Subcutaneous adipose tissue (tissue), 4 donors: ENCODE results near the gene KREMEN2. TPM values are rescaled to one million over a fixed set of nuclear protein-coding genes. Genes with fewer than 3 reads are reported as not detected.

Experiments
- CTCF ChIP-seq: fragments of 450-650 bp; IDR thresholded peaks from one replicate; pipeline ENCODE4 v1.5.1; 2016; ENCODE audit warnings: low read depth, mild to moderate bottlenecking, control low read depth, antibody characterized with exemption, moderate library complexity
- total RNA-seq, 4 donors: library from RNA; depleted of rRNA; stranded (reverse); fragments of >200 nt; gene quantifications; one replicate each; pipeline ENCODE4 v1.1.0, GENCODE V29; 2016

The KREMEN2 gene
- total RNA-seq, 4 donors from 2014 or later, result not detected

- no peak for TF ChIP-seq CTCF
Measured at GRCh38 chr16:2962334-2963073, 1.6 kb upstream of the KREMEN2 start.

GRCh38 chr16:2963074-2963722 lies 877 bp upstream of the KREMEN2 start:
- TF ChIP-seq CTCF, result no peak

- TF ChIP-seq CTCF, result no peak
Measured at GRCh38 chr16:2964475-2965336, 631 bp downstream of the KREMEN2 start.

GRCh38 chr16:2966043-2966807 lies 2.1 kb downstream of the KREMEN2 start:
- no peak for TF ChIP-seq CTCF

DNA sequence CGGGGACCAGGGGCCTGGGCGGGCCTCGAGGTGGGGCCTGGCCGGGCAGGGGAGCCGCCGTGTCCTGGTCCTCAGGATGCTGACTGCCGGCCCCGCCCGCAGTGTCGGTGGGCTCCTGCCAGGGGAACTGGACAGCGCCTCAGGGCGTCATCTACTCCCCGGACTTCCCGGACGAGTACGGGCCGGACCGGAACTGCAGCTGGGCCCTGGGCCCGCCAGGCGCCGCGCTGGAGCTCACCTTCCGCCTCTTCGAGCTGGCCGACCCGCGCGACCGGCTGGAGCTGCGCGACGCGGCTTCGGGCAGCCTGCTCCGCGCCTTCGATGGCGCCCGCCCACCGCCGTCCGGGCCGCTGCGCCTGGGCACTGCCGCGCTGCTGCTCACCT lies 2.7 kb downstream of the KREMEN2 start:
- no peak for TF ChIP-seq CTCF

DNA sequence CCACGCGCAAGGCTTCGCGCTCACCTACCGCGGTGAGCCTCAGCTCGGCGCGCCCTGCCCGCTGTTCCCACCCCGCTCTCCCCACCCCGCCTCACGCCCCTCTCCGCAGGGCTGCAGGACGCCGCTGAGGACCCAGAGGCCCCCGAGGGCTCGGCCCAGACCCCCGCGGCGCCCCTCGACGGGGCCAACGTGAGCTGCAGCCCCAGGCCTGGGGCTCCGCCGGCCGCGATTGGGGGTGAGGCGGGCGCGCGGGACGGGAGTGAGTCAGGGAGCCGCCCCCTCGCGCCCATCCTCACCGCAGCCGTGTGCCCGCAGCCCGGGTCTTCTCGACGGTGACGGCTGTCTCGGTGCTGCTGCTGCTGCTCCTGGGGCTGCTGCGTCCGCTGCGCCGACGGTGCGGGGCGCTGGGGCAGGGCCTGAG lies 3.1 kb downstream of the KREMEN2 start:
- no peak for TF ChIP-seq CTCF
